Measurements from ENCODE around the gene RENBP. TPM values are rescaled to one million over a fixed set of nuclear protein-coding genes. Genes with fewer than 3 reads are reported as not detected.

RENBP gene
- total and polyA plus RNA-seq, 7 donors: 0.97 to 4.4 (median 2.9) TPM

GRCh38 chrX:153971450-153972367, 27.3 kb upstream of the RENBP start, which contains the start of gene HCFC1:
Gene HCFC1 (minus strand): TSS chrX:153971818. CDS start chrX:153970840, 978 bp downstream.
- DNase-seq (peak; percentile 95 to 98), ATAC-seq (peak; percentile 75 to 80 (median 79))
- WGBS, 3 donors: 0 to 10% (median 0%) methylated on average over 49 to 96 of the region's 96 CpGs
- intact Hi-C loops (cut with DNase I): loop anchor here in 1 of 2 donors (5.0 kb wide), 1 partner anchor 41 kb away; no protein-coding TSS in a partner anchor
- peaks cover 41% of the 10 kb centered on the region for H3K4me1 ChIP-seq
- H3K27me3 ChIP-seq (ENCODE audit: insufficient read depth in 3 of 3, low read length in 2 of 3): no peaks in the 10 kb centered on the region
- H3K36me3 ChIP-seq (ENCODE audit: insufficient read depth in 1 of 2, low read depth in 1 of 2): no peaks in the 10 kb centered on the region
- peak within 1 kb of the TSS; percentile 97 for H3K27ac ChIP-seq
- no peak for TF ChIP-seq CTCF (IDR thresholded peaks at IDR 0.05)
- no peaks in the 10 kb centered on the region for H3K9me3 ChIP-seq
- peak within 1 kb of the TSS; percentile 80 for H3K4me3 ChIP-seq

GRCh38 chrX:153971124-153971449, 26.6 kb upstream of the RENBP start:
- Histone ChIP-seq H3K27me3 (ENCODE audit: insufficient read depth in 3 of 3, low read length in 2 of 3) (no peaks in the 10 kb centered on the region), H3K4me1 (peaks cover 45% of the 10 kb centered on the region), H3K9me3 (no peaks in the 10 kb centered on the region), H3K27ac (peak overlapping the region; percentile 97), H3K4me3 (peak overlapping the region; percentile 80), H3K36me3 (ENCODE audit: insufficient read depth in 1 of 2, low read depth in 1 of 2) (no peaks in the 10 kb centered on the region)
- WGBS, 3 donors: 0 to 5% (median 0%) methylated on average over 5 to 34 of the region's 34 CpGs
- TF ChIP-seq CTCF (IDR thresholded peaks at IDR 0.05): no peak
- intact Hi-C loops (cut with DNase I): loop anchor here in 1 of 2 donors (5.0 kb wide), 1 partner anchor 41 kb away; no protein-coding TSS in a partner anchor
- DNase-seq: peak; percentile 93 to 98
- peak; percentile 68 to 77 (median 72) for ATAC-seq

DNA sequence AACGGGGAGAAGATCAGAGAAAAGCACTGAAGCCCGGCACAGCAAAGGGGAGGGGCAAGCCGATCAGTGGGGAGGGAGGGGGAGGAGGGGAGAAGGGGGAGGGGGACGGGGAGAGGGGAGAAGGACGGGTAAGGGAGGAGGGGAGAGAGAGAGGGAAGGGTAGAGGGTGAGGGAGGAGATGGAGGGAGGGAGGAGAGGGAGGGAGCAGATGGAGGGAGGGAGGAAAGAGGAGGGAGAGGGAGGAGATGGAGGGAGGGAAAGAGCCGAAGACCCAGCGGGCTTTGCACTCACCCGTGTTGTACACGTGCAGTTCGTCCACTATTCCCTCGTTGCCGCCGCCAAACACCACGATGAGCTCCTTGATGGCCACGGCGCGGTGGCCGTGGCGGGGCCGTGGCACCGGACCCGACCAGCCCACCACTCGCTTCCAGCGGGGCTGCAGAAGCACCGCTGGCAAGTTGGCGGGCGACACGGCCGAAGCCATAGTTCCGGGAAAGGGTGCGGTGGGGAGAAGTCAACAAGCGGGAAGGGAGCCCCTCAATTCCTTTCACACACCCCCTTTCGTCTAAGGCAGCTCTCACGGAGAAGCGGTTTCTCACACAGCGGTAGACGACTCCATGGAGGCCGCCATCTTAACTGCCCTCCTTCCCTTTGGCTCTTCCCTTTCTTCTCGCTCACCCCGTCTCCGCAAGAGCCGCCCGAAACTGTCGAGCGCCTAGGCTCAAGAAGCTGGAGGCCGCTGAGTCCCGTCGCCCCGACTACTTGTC, 26.1 kb upstream of the RENBP start:
- peak overlapping the region; percentile 80 for H3K4me3 ChIP-seq
- peak in 1 of 2 donors; percentile 78 for DNase-seq
- no peaks in the 10 kb centered on the region for H3K36me3 ChIP-seq (ENCODE audit: insufficient read depth in 1 of 2, low read depth in 1 of 2)
- H3K9me3 ChIP-seq: no peaks in the 10 kb centered on the region
- WGBS, 3 donors: 0 to 10% (median 0%) methylated on average over 26 to 49 of the region's 49 CpGs
- intact Hi-C loops (cut with DNase I): loop anchor here in 1 of 2 donors (5.0 kb wide), 1 partner anchor 42 kb away; no protein-coding TSS in a partner anchor
- peak; percentile 7 to 29 (median 14) for ATAC-seq
- no peaks in the 10 kb centered on the region for H3K27me3 ChIP-seq (ENCODE audit: insufficient read depth in 3 of 3, low read length in 2 of 3)
- peak overlapping the region; percentile 97 for H3K27ac ChIP-seq
- no peak for TF ChIP-seq CTCF (IDR thresholded peaks at IDR 0.05)
- peaks cover 45% of the 10 kb centered on the region for H3K4me1 ChIP-seq

DNA sequence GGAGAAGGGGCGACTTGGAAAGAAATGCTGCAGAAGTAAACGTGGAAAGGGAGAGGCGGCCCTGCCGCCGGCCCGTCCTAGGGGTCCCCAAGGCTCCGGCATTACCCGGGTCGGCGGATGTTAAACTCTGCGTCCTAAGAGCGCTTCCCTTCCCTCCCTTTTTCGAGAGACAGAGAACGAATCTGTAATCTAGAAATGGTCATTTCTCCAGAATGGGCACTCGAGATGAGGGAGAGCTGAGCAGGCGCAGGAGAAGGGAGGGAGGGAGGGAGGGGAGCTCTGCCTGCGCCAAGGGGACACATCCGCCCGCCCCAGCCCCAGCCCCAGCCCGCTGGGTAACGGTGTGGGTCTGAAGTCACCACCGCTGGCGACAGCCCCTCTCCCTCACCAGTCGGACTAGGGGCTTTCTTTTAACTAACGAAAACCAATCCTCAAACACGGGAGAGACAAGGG, 25.5 kb upstream of the RENBP start:
- intact Hi-C loops (cut with DNase I): loop anchor here in 1 of 2 donors (5.0 kb wide), 2 partner anchors 42 to 188 kb away; partner anchors contain the start of gene SRPK3
- DNase-seq: peak in 1 of 2 donors; percentile 72

More for the DNA sequence above, 25.5 kb upstream of the RENBP start:
- Histone ChIP-seq H3K4me1 (peaks cover 50% of the 10 kb centered on the region), H3K27me3 (ENCODE audit: insufficient read depth in 3 of 3, low read length in 2 of 3) (no peaks in the 10 kb centered on the region), H3K9me3 (no peaks in the 10 kb centered on the region), H3K36me3 (ENCODE audit: insufficient read depth in 1 of 2, low read depth in 1 of 2) (no peaks in the 10 kb centered on the region), H3K27ac (peak overlapping the region; percentile 86), H3K4me3 (peak overlapping the region; percentile 80)
- WGBS, 3 donors: 2 to 21% (median 6%) methylated on average over 17 to 26 of the region's 26 CpGs
- no peak for ATAC-seq
- TF ChIP-seq CTCF (IDR thresholded peaks at IDR 0.05): no peak

All from psoas muscle (tissue), 8 donors.